WTC11 (cell line): Measurements from ENCODE around the gene USP16.

Experiments used
- ATF2 ChIP-seq: sonication (generic); formaldehyde crosslinking; IDR thresholded peaks from 2 replicates; pipeline ENCODE4 v1.8.1; 2022; ENCODE audit warnings: low read depth, missing genetic modification reagents, borderline replicate concordance
- EMX1 ChIP-seq: fragments of 250-450 bp; sonication (Bioruptor Pico); IDR thresholded peaks from 2 replicates; pipeline ENCODE4 v1.8.0; 2021; ENCODE audit warnings: mild to moderate bottlenecking
- MXD4 ChIP-seq: fragments of 250-450 bp; sonication (Bioruptor Pico); IDR thresholded peaks from 2 replicates; pipeline ENCODE4 v1.8.0; 2021; ENCODE audit warnings: mild to moderate bottlenecking, moderate library complexity, borderline replicate concordance
- NFE2L1 ChIP-seq: sonication (generic); formaldehyde crosslinking; IDR thresholded peaks from 2 replicates; pipeline ENCODE4 v1.8.1; 2023; ENCODE audit warnings: missing genetic modification reagents
- TCF7 ChIP-seq: sonication (generic); formaldehyde crosslinking; IDR thresholded peaks from 2 replicates; pipeline ENCODE4 v1.8.0; 2022; ENCODE audit warnings: mild to moderate bottlenecking, low read depth, missing genetic modification reagents, moderate library complexity
- ZNF671 ChIP-seq: fragments of 250-450 bp; sonication (Bioruptor Pico); IDR thresholded peaks from 2 replicates; pipeline ENCODE4 v1.8.0; 2021; ENCODE audit warnings: mild to moderate bottlenecking
- TF ChIP-seq, protein P1 (sequence below): sonication (generic); formaldehyde crosslinking; conservative IDR thresholded peaks from 2 replicates; pipeline ENCODE4 v1.8.1; 2023; ENCODE audit warnings: mild to moderate bottlenecking, low read depth, missing genetic modification reagents, moderate library complexity
- TF ChIP-seq, protein P2 (sequence below): fragments of 200-600 bp; IDR thresholded peaks from 2 replicates; pipeline ENCODE4 v1.8.0; 2022; ENCODE audit warnings: antibody characterized with exemption
- TF ChIP-seq, protein P3 (sequence below): fragments of 250-450 bp; sonication (Bioruptor Pico); IDR thresholded peaks from 2 replicates; pipeline ENCODE4 v1.9.0; 2021; ENCODE audit warnings: mild to moderate bottlenecking, borderline replicate concordance
- TF ChIP-seq, protein P4 (sequence below): sonication (generic); formaldehyde crosslinking; IDR thresholded peaks from 2 replicates; pipeline ENCODE4 v1.8.0; 2022; ENCODE audit warnings: mild to moderate bottlenecking, missing genetic modification reagents

- TF ChIP-seq ZNF671 (CRISPR knock-in tag) (no peak), ATF2 (CRISPR knock-in tag) (no peak), NFE2L1 (no peak), MXD4 (CRISPR knock-in tag) (no peak), TCF7 (CRISPR knock-in tag) (no peak), EMX1 (CRISPR knock-in tag) (no peak)
- TF ChIP-seq, protein P1, sequence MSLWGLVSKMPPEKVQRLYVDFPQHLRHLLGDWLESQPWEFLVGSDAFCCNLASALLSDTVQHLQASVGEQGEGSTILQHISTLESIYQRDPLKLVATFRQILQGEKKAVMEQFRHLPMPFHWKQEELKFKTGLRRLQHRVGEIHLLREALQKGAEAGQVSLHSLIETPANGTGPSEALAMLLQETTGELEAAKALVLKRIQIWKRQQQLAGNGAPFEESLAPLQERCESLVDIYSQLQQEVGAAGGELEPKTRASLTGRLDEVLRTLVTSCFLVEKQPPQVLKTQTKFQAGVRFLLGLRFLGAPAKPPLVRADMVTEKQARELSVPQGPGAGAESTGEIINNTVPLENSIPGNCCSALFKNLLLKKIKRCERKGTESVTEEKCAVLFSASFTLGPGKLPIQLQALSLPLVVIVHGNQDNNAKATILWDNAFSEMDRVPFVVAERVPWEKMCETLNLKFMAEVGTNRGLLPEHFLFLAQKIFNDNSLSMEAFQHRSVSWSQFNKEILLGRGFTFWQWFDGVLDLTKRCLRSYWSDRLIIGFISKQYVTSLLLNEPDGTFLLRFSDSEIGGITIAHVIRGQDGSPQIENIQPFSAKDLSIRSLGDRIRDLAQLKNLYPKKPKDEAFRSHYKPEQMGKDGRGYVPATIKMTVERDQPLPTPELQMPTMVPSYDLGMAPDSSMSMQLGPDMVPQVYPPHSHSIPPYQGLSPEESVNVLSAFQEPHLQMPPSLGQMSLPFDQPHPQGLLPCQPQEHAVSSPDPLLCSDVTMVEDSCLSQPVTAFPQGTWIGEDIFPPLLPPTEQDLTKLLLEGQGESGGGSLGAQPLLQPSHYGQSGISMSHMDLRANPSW (CRISPR knock-in tag): no peak
- TF ChIP-seq, protein P2, sequence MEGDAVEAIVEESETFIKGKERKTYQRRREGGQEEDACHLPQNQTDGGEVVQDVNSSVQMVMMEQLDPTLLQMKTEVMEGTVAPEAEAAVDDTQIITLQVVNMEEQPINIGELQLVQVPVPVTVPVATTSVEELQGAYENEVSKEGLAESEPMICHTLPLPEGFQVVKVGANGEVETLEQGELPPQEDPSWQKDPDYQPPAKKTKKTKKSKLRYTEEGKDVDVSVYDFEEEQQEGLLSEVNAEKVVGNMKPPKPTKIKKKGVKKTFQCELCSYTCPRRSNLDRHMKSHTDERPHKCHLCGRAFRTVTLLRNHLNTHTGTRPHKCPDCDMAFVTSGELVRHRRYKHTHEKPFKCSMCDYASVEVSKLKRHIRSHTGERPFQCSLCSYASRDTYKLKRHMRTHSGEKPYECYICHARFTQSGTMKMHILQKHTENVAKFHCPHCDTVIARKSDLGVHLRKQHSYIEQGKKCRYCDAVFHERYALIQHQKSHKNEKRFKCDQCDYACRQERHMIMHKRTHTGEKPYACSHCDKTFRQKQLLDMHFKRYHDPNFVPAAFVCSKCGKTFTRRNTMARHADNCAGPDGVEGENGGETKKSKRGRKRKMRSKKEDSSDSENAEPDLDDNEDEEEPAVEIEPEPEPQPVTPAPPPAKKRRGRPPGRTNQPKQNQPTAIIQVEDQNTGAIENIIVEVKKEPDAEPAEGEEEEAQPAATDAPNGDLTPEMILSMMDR: no peak
- TF ChIP-seq, protein P3, sequence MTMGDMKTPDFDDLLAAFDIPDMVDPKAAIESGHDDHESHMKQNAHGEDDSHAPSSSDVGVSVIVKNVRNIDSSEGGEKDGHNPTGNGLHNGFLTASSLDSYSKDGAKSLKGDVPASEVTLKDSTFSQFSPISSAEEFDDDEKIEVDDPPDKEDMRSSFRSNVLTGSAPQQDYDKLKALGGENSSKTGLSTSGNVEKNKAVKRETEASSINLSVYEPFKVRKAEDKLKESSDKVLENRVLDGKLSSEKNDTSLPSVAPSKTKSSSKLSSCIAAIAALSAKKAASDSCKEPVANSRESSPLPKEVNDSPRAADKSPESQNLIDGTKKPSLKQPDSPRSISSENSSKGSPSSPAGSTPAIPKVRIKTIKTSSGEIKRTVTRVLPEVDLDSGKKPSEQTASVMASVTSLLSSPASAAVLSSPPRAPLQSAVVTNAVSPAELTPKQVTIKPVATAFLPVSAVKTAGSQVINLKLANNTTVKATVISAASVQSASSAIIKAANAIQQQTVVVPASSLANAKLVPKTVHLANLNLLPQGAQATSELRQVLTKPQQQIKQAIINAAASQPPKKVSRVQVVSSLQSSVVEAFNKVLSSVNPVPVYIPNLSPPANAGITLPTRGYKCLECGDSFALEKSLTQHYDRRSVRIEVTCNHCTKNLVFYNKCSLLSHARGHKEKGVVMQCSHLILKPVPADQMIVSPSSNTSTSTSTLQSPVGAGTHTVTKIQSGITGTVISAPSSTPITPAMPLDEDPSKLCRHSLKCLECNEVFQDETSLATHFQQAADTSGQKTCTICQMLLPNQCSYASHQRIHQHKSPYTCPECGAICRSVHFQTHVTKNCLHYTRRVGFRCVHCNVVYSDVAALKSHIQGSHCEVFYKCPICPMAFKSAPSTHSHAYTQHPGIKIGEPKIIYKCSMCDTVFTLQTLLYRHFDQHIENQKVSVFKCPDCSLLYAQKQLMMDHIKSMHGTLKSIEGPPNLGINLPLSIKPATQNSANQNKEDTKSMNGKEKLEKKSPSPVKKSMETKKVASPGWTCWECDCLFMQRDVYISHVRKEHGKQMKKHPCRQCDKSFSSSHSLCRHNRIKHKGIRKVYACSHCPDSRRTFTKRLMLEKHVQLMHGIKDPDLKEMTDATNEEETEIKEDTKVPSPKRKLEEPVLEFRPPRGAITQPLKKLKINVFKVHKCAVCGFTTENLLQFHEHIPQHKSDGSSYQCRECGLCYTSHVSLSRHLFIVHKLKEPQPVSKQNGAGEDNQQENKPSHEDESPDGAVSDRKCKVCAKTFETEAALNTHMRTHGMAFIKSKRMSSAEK: no peak
- TF ChIP-seq, protein P4, sequence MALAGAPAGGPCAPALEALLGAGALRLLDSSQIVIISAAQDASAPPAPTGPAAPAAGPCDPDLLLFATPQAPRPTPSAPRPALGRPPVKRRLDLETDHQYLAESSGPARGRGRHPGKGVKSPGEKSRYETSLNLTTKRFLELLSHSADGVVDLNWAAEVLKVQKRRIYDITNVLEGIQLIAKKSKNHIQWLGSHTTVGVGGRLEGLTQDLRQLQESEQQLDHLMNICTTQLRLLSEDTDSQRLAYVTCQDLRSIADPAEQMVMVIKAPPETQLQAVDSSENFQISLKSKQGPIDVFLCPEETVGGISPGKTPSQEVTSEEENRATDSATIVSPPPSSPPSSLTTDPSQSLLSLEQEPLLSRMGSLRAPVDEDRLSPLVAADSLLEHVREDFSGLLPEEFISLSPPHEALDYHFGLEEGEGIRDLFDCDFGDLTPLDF (CRISPR knock-in tag): no peak
Observed at GRCh38 chr21:29084372-29084771, 59.9 kb downstream of the USP16 start.
